A673 (cell line): ENCODE data around the gene NAGK. TPM values are rescaled to one million over a fixed set of nuclear protein-coding genes. Genes with fewer than 3 reads are reported as not detected.
"Not testable (repeated sequence)": the region's sequence is repeated elsewhere in the genome, so short reads cannot be mapped to it uniquely, and the experiment has no call there.

Experiments used
- BruUV-seq: library from RNA; stranded (reverse); fragments of 400-500 nt; replicated peaks from 2 replicates; lab custom pipeline; 2021; lab: Mats Ljungman, UMichigan
- CTCF ChIA-PET: fragments of 300-600 bp; sonication (Branson Sonifier 250); formaldehyde crosslinking; loops from one replicate; lab custom pipeline; 2022; ENCODE audit warnings: antibody characterized with exemption; lab: Charles Lee
- POLR2A ChIA-PET: fragments of 300-600 bp; sonication (Branson Sonifier 250); formaldehyde crosslinking; loops from one replicate; lab custom pipeline; 2022; ENCODE audit warnings: antibody characterized with exemption; ENCODE audit not compliant: low non-redundant PET; lab: Charles Lee
- DNase-seq: peaks from one replicate; pipeline ENCODE4 v3.0.0-alpha.2; 2015; ENCODE audit warnings: low spot score
- H3K27ac ChIP-seq: fragments of 200-600 bp; sonication (generic); 2 replicates; pipeline ENCODE4 v1.5.1; 2016; ENCODE audit warnings: mixed run types, low read depth, mild to moderate bottlenecking, mixed read lengths, antibody characterized with exemption, low read length; ENCODE audit not compliant: poor library complexity, severe bottlenecking
- H3K27me3 ChIP-seq: fragments of 200-600 bp; sonication (generic); replicated peaks from 2 replicates; pipeline ENCODE4 v1.6.1; 2017; ENCODE audit warnings: mixed run types, low read depth, mild to moderate bottlenecking, mixed read lengths, antibody characterized with exemption, low read length; ENCODE audit not compliant: insufficient read depth, poor library complexity
- H3K36me3 ChIP-seq: fragments of 200-600 bp; sonication (generic); 2 replicates; pipeline ENCODE4 v1.6.1; 2016; ENCODE audit warnings: mixed run types, mild to moderate bottlenecking, mixed read lengths, antibody characterized with exemption, low read length; ENCODE audit not compliant: insufficient read depth, poor library complexity, severe bottlenecking
- H3K4me1 ChIP-seq: fragments of 200-600 bp; sonication (generic); 2 replicates; pipeline ENCODE4 v1.6.1; 2017; ENCODE audit warnings: mixed run types, mild to moderate bottlenecking, mixed read lengths, antibody characterized with exemption, low read length; ENCODE audit not compliant: insufficient read depth, poor library complexity, severe bottlenecking
- H3K4me3 ChIP-seq: fragments of 200-600 bp; sonication (generic); 2 replicates; pipeline ENCODE4 v1.5.1; 2016; ENCODE audit warnings: low read depth, mixed run types, mild to moderate bottlenecking, mixed read lengths, low read length; ENCODE audit not compliant: poor library complexity, severe bottlenecking
- H3K9me3 ChIP-seq: fragments of 200-600 bp; sonication (generic); 2 replicates; pipeline ENCODE4 v1.6.1; 2016; ENCODE audit warnings: mixed run types, low read depth, mild to moderate bottlenecking, mixed read lengths, antibody characterized with exemption, low read length; ENCODE audit not compliant: poor library complexity, severe bottlenecking
- EZH2 ChIP-seq: fragments of 200-600 bp; sonication (generic); IDR thresholded peaks from 2 replicates; pipeline ENCODE4 v1.6.1; 2017; ENCODE audit warnings: borderline replicate concordance, low read depth, mild to moderate bottlenecking, mixed read lengths, antibody characterized with exemption, low read length; ENCODE audit not compliant: poor library complexity, severe bottlenecking
- intact Hi-C: fragments of 100-400 bp; cut with micrococcal nuclease; formaldehyde crosslinking; loops from one replicate; pipeline ENCODE4 v1.10.0; 2022; ENCODE audit not compliant: unreplicated experiment
- total RNA-seq: library from RNA; stranded (reverse); gene quantifications from 2 replicates; pipeline ENCODE4 v1.2.3, GENCODE V29; 2021
- TF ChIP-seq, protein P1 (sequence below): fragments of 300-800, 200-600 bp; sonication (generic); conservative IDR thresholded peaks from 2 replicates; pipeline ENCODE4 v1.5.1; 2017; ENCODE audit warnings: low read depth, mild to moderate bottlenecking, antibody characterized with exemption, low read length, moderate library complexity, mixed read lengths

Gene NAGK
- total RNA-seq, 1 experiment from 2014 or later, result 64.4 TPM

DNA sequence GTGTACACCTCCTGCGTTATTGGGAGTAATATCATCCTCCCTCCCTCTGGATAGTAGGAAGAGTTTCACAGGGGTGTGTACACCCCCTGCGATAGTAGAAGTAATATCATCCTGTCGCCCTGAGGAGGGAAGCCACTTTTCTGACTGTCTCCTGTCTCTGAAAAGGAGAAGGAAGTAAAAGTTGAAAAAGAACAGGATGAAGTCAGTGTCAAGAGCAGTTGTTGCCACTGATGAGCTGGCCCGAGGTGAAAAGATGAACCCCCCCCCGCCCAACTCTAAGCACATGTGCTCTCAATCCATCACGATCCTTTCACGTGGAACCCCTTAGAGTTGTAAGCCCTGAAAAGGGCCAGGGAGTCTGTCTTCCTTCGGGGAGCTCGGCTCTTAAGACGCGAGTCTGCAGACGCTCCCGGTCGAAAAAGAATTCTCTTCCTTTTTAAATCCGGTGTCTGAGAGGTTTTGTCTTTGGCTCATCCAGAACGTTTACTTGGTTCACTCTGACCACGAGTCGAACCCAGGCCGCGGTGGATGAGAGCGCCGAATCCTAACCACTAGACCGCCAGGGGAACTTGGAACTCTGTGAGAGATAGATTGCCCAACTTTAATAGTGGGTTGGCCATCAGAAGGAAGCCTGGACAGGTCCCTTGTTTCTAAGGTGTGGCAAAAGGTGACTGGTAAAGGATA is 22.4 kb upstream of the NAGK start:
- ChIA-PET POLR2A (no interaction called here), CTCF (no interaction called here)
- no peaks in the 10 kb centered on the region for H3K36me3 ChIP-seq
- H3K4me3 ChIP-seq, result no peak overlapping the region
- no peaks in the 10 kb centered on the region for H3K27me3 ChIP-seq
- BruUV-seq, result no TSS peak
- no peaks in the 10 kb centered on the region for H3K9me3 ChIP-seq
- no peaks in the 10 kb centered on the region for H3K4me1 ChIP-seq
- intact Hi-C loops, result no loop called here
- no peak for DNase-seq
- TF ChIP-seq, protein P1, sequence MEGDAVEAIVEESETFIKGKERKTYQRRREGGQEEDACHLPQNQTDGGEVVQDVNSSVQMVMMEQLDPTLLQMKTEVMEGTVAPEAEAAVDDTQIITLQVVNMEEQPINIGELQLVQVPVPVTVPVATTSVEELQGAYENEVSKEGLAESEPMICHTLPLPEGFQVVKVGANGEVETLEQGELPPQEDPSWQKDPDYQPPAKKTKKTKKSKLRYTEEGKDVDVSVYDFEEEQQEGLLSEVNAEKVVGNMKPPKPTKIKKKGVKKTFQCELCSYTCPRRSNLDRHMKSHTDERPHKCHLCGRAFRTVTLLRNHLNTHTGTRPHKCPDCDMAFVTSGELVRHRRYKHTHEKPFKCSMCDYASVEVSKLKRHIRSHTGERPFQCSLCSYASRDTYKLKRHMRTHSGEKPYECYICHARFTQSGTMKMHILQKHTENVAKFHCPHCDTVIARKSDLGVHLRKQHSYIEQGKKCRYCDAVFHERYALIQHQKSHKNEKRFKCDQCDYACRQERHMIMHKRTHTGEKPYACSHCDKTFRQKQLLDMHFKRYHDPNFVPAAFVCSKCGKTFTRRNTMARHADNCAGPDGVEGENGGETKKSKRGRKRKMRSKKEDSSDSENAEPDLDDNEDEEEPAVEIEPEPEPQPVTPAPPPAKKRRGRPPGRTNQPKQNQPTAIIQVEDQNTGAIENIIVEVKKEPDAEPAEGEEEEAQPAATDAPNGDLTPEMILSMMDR, result no peak
- no peak for TF ChIP-seq EZH2
- H3K27ac ChIP-seq, result no peak overlapping the region

DNA sequence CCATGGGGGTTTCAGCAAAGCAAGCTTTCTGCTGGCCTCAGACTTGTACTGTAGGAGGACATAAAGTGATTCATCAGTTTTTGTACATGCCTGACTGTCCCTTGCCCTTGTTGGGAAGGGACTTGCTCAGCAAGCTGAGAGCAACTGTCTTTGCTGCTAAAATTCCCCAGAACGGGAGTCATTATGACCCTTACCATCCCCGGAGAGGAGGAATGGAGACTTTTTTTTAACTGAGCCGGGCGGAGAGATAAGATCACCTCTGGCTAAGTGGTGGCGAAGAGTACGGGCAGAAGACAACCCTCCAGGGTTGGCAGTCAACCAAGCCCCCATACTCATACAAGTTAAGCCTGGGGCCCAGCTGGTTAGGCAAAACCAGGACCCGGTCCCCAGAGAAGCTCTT is 20.4 kb upstream of the NAGK start:
- Histone ChIP-seq H3K27ac (no peak overlapping the region), H3K36me3 (no peaks in the 10 kb centered on the region), H3K9me3 (no peaks in the 10 kb centered on the region), H3K4me1 (no peaks in the 10 kb centered on the region), H3K27me3 (no peaks in the 10 kb centered on the region), H3K4me3 (no peak overlapping the region)
- intact Hi-C loops, result no loop called here
- no peak for DNase-seq
- no TSS peak for BruUV-seq
- POLR2A ChIA-PET, result no interaction called here
- TF ChIP-seq, protein P1, result no peak
- TF ChIP-seq EZH2, result no peak
- CTCF ChIA-PET, result no interaction called here

DNA sequence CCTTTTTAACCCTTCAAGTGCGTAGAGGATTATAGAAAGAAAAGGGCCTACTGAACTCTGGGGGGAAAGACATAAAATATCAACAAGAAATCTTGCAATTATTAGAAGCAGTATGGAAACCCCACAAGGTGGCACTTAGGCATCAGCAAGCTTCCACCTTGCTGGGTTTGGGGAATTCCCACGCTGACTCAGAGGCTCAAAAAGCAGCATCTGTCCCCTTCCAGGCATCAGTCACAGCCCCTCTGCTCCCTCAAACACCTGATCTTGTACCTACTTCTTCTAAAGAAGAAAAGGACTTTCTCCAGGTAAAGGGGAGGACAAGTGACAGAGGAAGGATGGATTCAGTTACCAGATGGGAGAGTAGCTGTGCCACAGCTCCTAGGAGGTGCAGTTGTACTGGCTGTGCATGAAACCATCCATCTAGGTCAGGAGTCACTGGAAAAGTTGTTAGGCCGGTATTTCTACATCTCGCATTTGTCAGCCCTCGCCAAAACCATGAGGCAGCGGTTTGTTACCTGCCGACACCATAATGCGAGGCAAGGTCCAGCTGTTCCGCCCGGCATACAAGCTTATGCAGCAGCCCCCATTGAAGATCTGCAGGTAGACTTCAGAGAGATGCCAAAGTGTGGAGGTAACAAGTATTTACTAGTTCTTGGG is 18.6 kb upstream of the NAGK start:
- DNase-seq, H3K27me3 ChIP-seq, H3K36me3 ChIP-seq, POLR2A ChIA-PET, CTCF ChIA-PET, H3K9me3 ChIP-seq, BruUV-seq, H3K4me3 ChIP-seq, H3K4me1 ChIP-seq, intact Hi-C loops, H3K27ac ChIP-seq: not testable (repeated sequence)

DNA sequence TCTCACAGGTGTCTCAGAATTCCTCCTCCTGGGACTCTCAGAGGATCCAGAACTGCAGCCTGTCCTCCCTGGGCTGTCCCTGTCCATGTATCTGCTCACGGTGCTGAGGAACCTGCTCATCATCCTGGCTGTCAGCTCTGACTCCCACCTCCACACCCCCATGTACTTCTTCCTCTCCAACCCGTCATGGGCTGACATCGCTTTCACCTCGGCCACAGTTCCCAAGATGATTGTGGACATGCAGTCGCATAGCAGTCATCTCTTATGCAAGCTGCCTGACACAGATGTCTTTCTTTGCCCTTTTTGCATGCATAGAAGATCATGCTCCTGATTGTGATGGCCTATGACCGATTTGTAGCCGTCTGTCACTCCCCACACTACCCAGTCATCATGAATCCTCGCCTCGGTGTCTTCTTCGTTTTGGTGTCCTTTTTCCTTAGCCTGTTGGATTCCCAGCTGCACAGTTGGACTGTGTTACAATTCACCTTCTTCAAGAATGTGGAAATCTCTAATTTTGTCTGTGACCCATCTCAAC is 13.2 kb upstream of the NAGK start:
- H3K9me3 ChIP-seq, H3K36me3 ChIP-seq, intact Hi-C loops, H3K27ac ChIP-seq, H3K4me1 ChIP-seq, BruUV-seq, POLR2A ChIA-PET, CTCF ChIA-PET, H3K4me3 ChIP-seq, H3K27me3 ChIP-seq, DNase-seq: not testable (repeated sequence)
